Measurements from ENCODE around the gene AMPD1.

GRCh38 chr1:114696810-114697209 is 1.5 kb upstream of the AMPD1 start:
- TF ChIP-seq POLR2A (IDR thresholded peaks at IDR 0.05) (no peak), CTCF (IDR thresholded peaks at IDR 0.05) (no peak)
